ENCODE data around the gene CAPN2. TPM values are rescaled to one million over a fixed set of nuclear protein-coding genes. Genes with fewer than 3 reads are reported as not detected.
A peak's percentile ranks its signal among the peaks of the same experiment; 100 is the strongest.

The CAPN2 gene
- total RNA-seq, 4 donors from 2014 or later: 160 to 207 (median 177) TPM

DNA sequence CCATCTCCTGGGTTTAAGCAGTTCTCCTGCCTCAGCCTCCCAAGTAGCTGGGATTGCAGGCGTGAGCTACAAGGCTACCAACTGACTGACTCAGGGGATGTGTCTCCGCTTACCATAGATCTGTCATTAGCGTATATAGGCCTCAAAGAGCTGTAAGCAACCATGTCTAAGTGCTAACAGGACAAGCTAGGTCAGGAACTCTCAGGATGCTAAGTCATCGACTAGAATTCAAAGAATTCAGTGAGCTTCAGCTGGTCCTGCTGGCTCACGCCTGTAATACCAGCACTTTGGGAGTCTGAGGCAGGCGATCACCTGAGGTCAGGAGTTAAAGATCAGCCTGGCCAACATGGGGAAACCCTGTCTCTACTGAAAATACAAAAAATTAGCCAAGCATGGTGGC lies 29.5 kb downstream of the CAPN2 start:
- no peaks in the 10 kb centered on the region for H3K9me3 ChIP-seq
- peaks cover 0 to 20% (median 3%) of the 10 kb centered on the region in 4 donors for H3K4me1 ChIP-seq
- DNase-seq (ENCODE audit: low spot score in 2 of 2): no peak
- peak overlapping the region in 1 of 4 donors; percentile 28 for H3K27ac ChIP-seq
- no peaks in the 10 kb centered on the region for H3K27me3 ChIP-seq
- H3K4me3 ChIP-seq: no peak overlapping the region
- peaks cover 0 to 53% (median 0%) of the 10 kb centered on the region in 3 donors for H3K36me3 ChIP-seq
- 91 to 95% methylated on average over 6 of the region's 6 CpGs for WGBS, 2 donors
- no peak for TF ChIP-seq EP300 (IDR thresholded peaks at IDR 0.05)
- no peak for TF ChIP-seq POLR2A (IDR thresholded peaks at IDR 0.05)
- TF ChIP-seq, protein P1, sequence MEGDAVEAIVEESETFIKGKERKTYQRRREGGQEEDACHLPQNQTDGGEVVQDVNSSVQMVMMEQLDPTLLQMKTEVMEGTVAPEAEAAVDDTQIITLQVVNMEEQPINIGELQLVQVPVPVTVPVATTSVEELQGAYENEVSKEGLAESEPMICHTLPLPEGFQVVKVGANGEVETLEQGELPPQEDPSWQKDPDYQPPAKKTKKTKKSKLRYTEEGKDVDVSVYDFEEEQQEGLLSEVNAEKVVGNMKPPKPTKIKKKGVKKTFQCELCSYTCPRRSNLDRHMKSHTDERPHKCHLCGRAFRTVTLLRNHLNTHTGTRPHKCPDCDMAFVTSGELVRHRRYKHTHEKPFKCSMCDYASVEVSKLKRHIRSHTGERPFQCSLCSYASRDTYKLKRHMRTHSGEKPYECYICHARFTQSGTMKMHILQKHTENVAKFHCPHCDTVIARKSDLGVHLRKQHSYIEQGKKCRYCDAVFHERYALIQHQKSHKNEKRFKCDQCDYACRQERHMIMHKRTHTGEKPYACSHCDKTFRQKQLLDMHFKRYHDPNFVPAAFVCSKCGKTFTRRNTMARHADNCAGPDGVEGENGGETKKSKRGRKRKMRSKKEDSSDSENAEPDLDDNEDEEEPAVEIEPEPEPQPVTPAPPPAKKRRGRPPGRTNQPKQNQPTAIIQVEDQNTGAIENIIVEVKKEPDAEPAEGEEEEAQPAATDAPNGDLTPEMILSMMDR (IDR thresholded peaks at IDR 0.05): no peak

DNA sequence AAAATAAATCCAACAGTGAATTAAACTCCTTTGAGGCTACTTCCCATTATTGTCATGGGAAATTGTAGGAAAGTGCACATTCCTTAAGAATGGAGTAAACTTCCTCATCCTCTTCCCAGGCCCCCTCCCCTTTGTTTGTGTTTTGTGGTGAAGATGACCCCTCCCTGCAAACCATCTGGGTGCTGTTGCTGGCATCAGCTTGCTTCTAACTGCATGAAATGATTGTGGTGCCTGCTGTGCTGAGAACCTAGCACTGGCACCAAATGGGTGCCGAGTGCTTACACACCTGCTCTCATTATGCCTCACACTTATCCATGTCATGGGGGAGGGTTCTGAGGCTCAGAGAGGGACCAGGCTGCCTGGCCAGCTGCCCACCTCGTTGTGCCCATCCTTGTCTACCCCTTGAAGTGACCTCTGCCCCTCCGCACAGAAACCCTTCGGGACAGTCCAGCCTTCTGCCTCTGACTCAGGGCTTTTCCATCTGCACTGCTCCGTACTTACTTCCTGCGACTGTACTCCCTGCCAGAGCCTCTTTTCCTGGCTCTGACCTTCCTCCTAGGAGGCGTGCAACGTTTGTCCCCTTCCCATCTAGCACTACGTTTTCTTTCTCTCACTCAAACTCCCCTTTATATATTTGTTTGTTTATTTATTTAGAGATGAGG lies 30.6 kb downstream of the CAPN2 start:
- H3K36me3 ChIP-seq: peaks cover 0 to 58% (median 0%) of the 10 kb centered on the region in 3 donors
- no peak overlapping the region for H3K27ac ChIP-seq
- no peak overlapping the region for H3K4me3 ChIP-seq
- no peaks in the 10 kb centered on the region for H3K9me3 ChIP-seq
- H3K4me1 ChIP-seq: peaks cover 0 to 23% (median 2%) of the 10 kb centered on the region in 4 donors
- no peak for TF ChIP-seq POLR2A (IDR thresholded peaks at IDR 0.05)
- TF ChIP-seq, protein P1 (IDR thresholded peaks at IDR 0.05): no peak
- TF ChIP-seq EP300 (IDR thresholded peaks at IDR 0.05): no peak
- H3K27me3 ChIP-seq: no peaks in the 10 kb centered on the region
- 63 to 75% methylated on average over 9 of the region's 9 CpGs for WGBS, 2 donors
- no peak for DNase-seq (ENCODE audit: low spot score in 2 of 2)

DNA sequence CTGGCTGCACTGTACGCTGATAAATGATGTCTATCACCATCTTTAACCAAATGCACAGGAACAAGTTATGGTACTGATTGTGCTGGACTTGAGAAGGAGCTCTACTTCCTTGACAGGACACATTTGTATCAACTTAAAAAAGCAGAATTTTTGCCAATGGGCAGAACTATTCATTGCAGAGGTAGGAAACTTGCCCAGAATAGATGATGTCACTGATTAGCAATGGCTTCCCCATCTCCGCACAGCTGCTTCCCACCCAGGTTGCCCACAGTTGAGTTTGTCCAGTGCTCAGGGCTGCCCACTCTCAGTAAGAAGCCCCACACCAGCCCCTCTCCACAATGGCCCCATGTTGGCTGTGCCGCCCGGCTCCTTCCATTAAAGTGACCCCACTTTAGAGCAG lies 33.4 kb downstream of the CAPN2 start:
- 83 to 93% methylated on average over 4 of the region's 4 CpGs for WGBS, 2 donors
- TF ChIP-seq, protein P1 (IDR thresholded peaks at IDR 0.05): no peak
- TF ChIP-seq POLR2A (IDR thresholded peaks at IDR 0.05): no peak
- TF ChIP-seq EP300 (IDR thresholded peaks at IDR 0.05): no peak
- H3K27me3 ChIP-seq: no peaks in the 10 kb centered on the region
- H3K36me3 ChIP-seq: peaks cover 0 to 56% (median 0%) of the 10 kb centered on the region in 3 donors
- no peak overlapping the region for H3K4me3 ChIP-seq
- DNase-seq (ENCODE audit: low spot score in 2 of 2): no peak
- no peak overlapping the region for H3K27ac ChIP-seq
- H3K9me3 ChIP-seq: no peaks in the 10 kb centered on the region
- H3K4me1 ChIP-seq: peaks cover 0 to 26% (median 10%) of the 10 kb centered on the region in 4 donors

DNA sequence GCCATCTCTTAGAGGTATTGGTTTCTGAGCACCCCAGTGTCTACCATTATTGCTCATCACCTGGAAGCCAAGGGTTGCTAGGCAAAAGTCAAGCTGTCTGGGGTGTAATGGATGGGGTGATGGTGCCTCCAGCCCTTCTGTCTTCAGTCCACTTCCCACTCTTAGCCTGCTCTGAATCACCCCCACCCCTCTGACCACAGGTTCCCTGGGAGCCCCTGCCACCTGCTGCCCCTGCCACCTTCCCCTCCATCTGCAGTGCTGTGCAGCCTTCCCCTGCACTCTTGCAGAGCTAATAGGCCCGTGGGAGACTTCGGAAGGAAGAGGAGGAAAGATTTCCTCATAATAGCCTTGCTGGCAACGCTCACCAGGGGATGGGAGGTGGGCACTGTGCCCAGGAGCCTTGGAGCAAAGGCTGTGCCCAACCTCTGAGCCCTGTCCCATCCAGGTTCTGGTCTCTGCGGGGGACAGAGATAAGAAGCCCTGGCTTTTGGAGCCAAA lies 35.5 kb downstream of the CAPN2 start:
- Histone ChIP-seq H3K27ac (peak overlapping the region in 3 of 4 donors; percentile 71 to 83 (median 81)), H3K4me3 (no peak overlapping the region), H3K27me3 (no peaks in the 10 kb centered on the region), H3K36me3 (peaks cover 0 to 78% (median 15%) of the 10 kb centered on the region in 3 donors), H3K9me3 (no peaks in the 10 kb centered on the region), H3K4me1 (peaks cover 0 to 26% (median 10%) of the 10 kb centered on the region in 4 donors)
- no peak for DNase-seq (ENCODE audit: low spot score in 2 of 2)
- 39 to 45% methylated on average over 3 to 4 of the region's 4 CpGs for WGBS, 2 donors
- TF ChIP-seq, protein P1 (IDR thresholded peaks at IDR 0.05): no peak
- TF ChIP-seq EP300 (IDR thresholded peaks at IDR 0.05) (no peak), POLR2A (IDR thresholded peaks at IDR 0.05) (no peak)

DNA sequence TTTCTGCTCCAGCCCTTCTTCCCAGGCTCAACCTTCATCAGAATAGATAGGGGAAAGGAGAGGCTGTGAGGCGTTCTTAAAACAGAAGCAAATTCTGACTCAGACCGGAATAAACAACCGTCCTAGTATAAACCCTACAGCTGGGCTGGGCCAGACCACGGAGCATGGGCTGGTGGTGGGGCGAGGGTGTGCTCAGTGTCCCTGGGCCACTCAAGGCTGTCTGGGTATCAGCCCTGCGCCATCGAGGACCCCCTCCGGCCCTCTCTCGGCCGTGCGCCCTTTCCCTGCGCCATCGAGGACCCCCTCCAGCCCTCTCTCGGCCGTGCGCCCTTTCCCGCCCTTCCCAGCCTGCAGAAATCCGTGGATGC lies 36.0 kb downstream of the CAPN2 start:
- peaks cover 0 to 78% (median 19%) of the 10 kb centered on the region in 3 donors for H3K36me3 ChIP-seq
- peaks cover 0 to 26% (median 10%) of the 10 kb centered on the region in 4 donors for H3K4me1 ChIP-seq
- DNase-seq (ENCODE audit: low spot score in 2 of 2): no peak
- H3K27ac ChIP-seq: peak overlapping the region; percentile 43 to 83 (median 76)
- 40 to 43% methylated on average over 17 to 18 of the region's 18 CpGs for WGBS, 2 donors
- no peaks in the 10 kb centered on the region for H3K9me3 ChIP-seq
- peak overlapping the region; percentile 38 to 55 (median 42) for H3K4me3 ChIP-seq
- TF ChIP-seq, protein P1 (IDR thresholded peaks at IDR 0.05): no peak
- TF ChIP-seq EP300 (IDR thresholded peaks at IDR 0.05): no peak
- no peak for TF ChIP-seq POLR2A (IDR thresholded peaks at IDR 0.05)
- no peaks in the 10 kb centered on the region for H3K27me3 ChIP-seq
